CD14-positive monocyte (primary cell): ENCODE measurements around the gene SPIB. TPM values are rescaled to one million over a fixed set of nuclear protein-coding genes. Genes with fewer than 3 reads are reported as not detected.
"Not testable (repeated sequence)": the region's sequence is repeated elsewhere in the genome, so short reads cannot be mapped to it uniquely, and the experiment has no call there.

Source experiments
- DNase-seq, 3 donors: peaks; one replicate each; pipeline ENCODE4 v3.0.0-alpha.2; 2011 to 2022
- H2AFZ ChIP-seq: 2 replicates; pipeline ENCODE4 v1.6.0; 2012; ENCODE audit warnings: mild to moderate bottlenecking, low read depth, low read length, inconsistent platforms; ENCODE audit not compliant: insufficient read depth, poor library complexity, severe bottlenecking
- H3K27ac ChIP-seq, 2 donors: 1 replicate in 1 of 2; 2 replicates in 1 of 2; pipeline ENCODE4 v1.5.1; 2012 to 2013; ENCODE audit warnings: low read length in 2 of 2, control low read depth in 1 of 2, inconsistent platforms in 1 of 2, low read depth in 1 of 2, mild to moderate bottlenecking in 1 of 2
- H3K27me3 ChIP-seq, 2 donors: one replicate each; pipeline versions ENCODE4 v1.6.0 to v1.6.1; 2011 to 2013; ENCODE audit warnings: low read length in 2 of 2; ENCODE audit not compliant: control insufficient read depth in 2 of 2, insufficient read depth in 2 of 2
- H3K36me3 ChIP-seq, 2 donors: replicated peaks in 1 of 2; 1 replicate in 1 of 2; 2 replicates in 1 of 2; pipeline versions ENCODE4 v1.5.1 to v1.6.1; 2012 to 2013; ENCODE audit warnings: low read length in 2 of 2, control low read depth in 1 of 2, inconsistent platforms in 1 of 2, mild to moderate bottlenecking in 1 of 2; ENCODE audit not compliant: insufficient read depth in 2 of 2, control insufficient read depth in 1 of 2
- H3K4me1 ChIP-seq, 2 donors: 1 replicate in 1 of 2; 2 replicates in 1 of 2; pipeline versions ENCODE4 v1.5.1 to v1.6.1; 2012 to 2013; ENCODE audit warnings: low read length in 2 of 2, control low read depth in 1 of 2, inconsistent platforms in 1 of 2, mild to moderate bottlenecking in 1 of 2, moderate library complexity in 1 of 2; ENCODE audit not compliant: insufficient read depth in 2 of 2, control insufficient read depth in 1 of 2
- H3K4me2 ChIP-seq: replicated peaks from 2 replicates; pipeline ENCODE3; 2012; ENCODE audit warnings: low read length, moderate library complexity, mild to moderate bottlenecking; ENCODE audit not compliant: poor library complexity, severe bottlenecking; ENCODE audit errors: extremely low read depth
- H3K4me3 ChIP-seq, 3 experiments: fragments of 200-600 bp in 1 of 3; sonication (generic) in 1 of 3; replicated peaks in 1 of 3; 1 replicate in 2 of 3; 2 replicates in 1 of 3; pipeline ENCODE4 v1.5.1; 2011 to 2013; ENCODE audit warnings: low read length in 3 of 3, mild to moderate bottlenecking in 3 of 3, control low read depth in 2 of 3, low read depth in 2 of 3, inconsistent platforms in 1 of 3, moderate library complexity in 1 of 3
- H3K79me2 ChIP-seq: 2 replicates; pipeline ENCODE4 v1.6.0; 2012; ENCODE audit warnings: mild to moderate bottlenecking, control low read depth, inconsistent platforms, low read length, moderate library complexity; ENCODE audit not compliant: insufficient read depth
- H3K9ac ChIP-seq: 2 replicates; pipeline ENCODE4 v1.6.0; 2017; ENCODE audit warnings: low read length, mild to moderate bottlenecking; ENCODE audit not compliant: insufficient read depth, poor library complexity, severe bottlenecking
- H3K9me3 ChIP-seq, 2 donors: replicated peaks in 1 of 2; 1 replicate in 1 of 2; 2 replicates in 1 of 2; pipeline versions ENCODE4 v1.5.1 to v1.6.1; 2012 to 2013; ENCODE audit warnings: low read length in 2 of 2, control low read depth in 1 of 2; ENCODE audit not compliant: control insufficient read depth in 1 of 2, insufficient read depth in 1 of 2
- H4K20me1 ChIP-seq: 2 replicates; pipeline ENCODE4 v1.6.0; 2012; ENCODE audit warnings: mild to moderate bottlenecking, low read length, control low read depth, moderate library complexity; ENCODE audit not compliant: insufficient read depth
- H3K27ac Mint-ChIP-seq, 7 donors: one replicate each; pipeline ENCODE4 v1.8.0; 2020; ENCODE audit warnings: mild to moderate bottlenecking in 7 of 7, mixed read lengths in 7 of 7, moderate library complexity in 6 of 7, inconsistent platforms in 2 of 7
- H3K27me3 Mint-ChIP-seq, 3 donors: one replicate each; pipeline ENCODE4 v1.8.0; 2021 to 2022; ENCODE audit warnings: low read depth in 3 of 3, mild to moderate bottlenecking in 3 of 3, mixed read lengths in 3 of 3, moderate library complexity in 3 of 3, inconsistent platforms in 1 of 3
- H3K36me3 Mint-ChIP-seq, 2 donors: one replicate each; pipeline ENCODE4 v1.8.0; 2020; ENCODE audit warnings: mixed read lengths in 2 of 2, inconsistent platforms in 1 of 2, mild to moderate bottlenecking in 1 of 2
- H3K4me1 Mint-ChIP-seq: one replicate; pipeline ENCODE4 v1.8.0; 2020; ENCODE audit warnings: mild to moderate bottlenecking, mixed read lengths
- H3K4me3 Mint-ChIP-seq, 2 donors: one replicate each; pipeline ENCODE4 v1.8.0; 2020; ENCODE audit warnings: mild to moderate bottlenecking in 2 of 2, mixed read lengths in 2 of 2, moderate library complexity in 1 of 2
- H3K9me3 Mint-ChIP-seq, 7 donors: one replicate each; pipeline ENCODE4 v1.8.0; 2020 to 2022; ENCODE audit warnings: mixed read lengths in 7 of 7, mild to moderate bottlenecking in 6 of 7, moderate library complexity in 6 of 7, inconsistent platforms in 2 of 7
- CTCF ChIP-seq: fragments of 200-600 bp; IDR thresholded peaks from one replicate; pipeline ENCODE4 v1.8.0; 2022; ENCODE audit warnings: antibody characterized with exemption, mild to moderate bottlenecking
- WGBS: methylation state at CpG from one replicate; pipeline ENCODE4 v1.1.5; 2013; ENCODE audit warnings: missing lambda C conversion rate; ENCODE audit not compliant: insufficient coverage; 5-methylcytosine and 5-hydroxymethylcytosine counted together
- intact Hi-C, 2 donors: fragments of 100-400 bp; cut with micrococcal nuclease; formaldehyde crosslinking; loops; one replicate each; pipeline versions ENCODE4 v1.15.0 to v1.15.1; 2023
- polyA plus RNA-seq, 3 donors: library from polyadenylated mRNA; depleted of rRNA in 1 of 3; unstranded in 2 of 3; stranded (reverse) in 1 of 3; fragments of 300-500 nt in 2 of 3; fragments of >200 nt in 1 of 3; fragmentation: Illumina TruSeq in 2 of 3; gene quantifications; 1 replicate in 2 of 3; 2 replicates in 1 of 3; pipeline ENCODE4 v1.2.3, GENCODE V29; 2012 to 2021

SPIB gene
- polyA plus RNA-seq, 3 donors = 0.16 to 2.3 (median 0.34) TPM

- Histone ChIP-seq H3K79me2 (peaks cover 62% of the 10 kb centered on the region), H3K4me1 (peaks cover 48 to 60% of the 10 kb centered on the region in 2 donors), H3K27me3 (no peaks in the 10 kb centered on the region), H4K20me1 (peaks cover 14% of the 10 kb centered on the region), H3K9ac (peak overlapping the region; percentile 53), H3K36me3 (peaks cover 5 to 6% of the 10 kb centered on the region in 2 donors), H2AFZ (peak overlapping the region; percentile 76), H3K4me2 (peak overlapping the region; percentile 81), H3K27ac (peak overlapping the region; percentile 82 to 96), H3K9me3 (no peaks in the 10 kb centered on the region), H3K4me3 (peak overlapping the region; percentile 24 to 86 (median 34))
- intact Hi-C loops = loop anchor here in 1 of 2 donors (5.0 kb wide), 1 partner anchor 45 kb away; the partner anchor contains the start of gene MYBPC2
- H3K27me3 Mint-ChIP-seq = peaks cover 0 to 3% (median 2%) of the 10 kb centered on the region in 3 donors
- peak overlapping the region; percentile 94 to 98 (median 97) for H3K27ac Mint-ChIP-seq
- H3K9me3 Mint-ChIP-seq = peaks cover 0 to 4% (median 3%) of the 10 kb centered on the region in 7 donors
- H3K4me3 Mint-ChIP-seq = peak overlapping the region; percentile 84 to 94
- peak; percentile 85 to 91 (median 87) for DNase-seq
- H3K4me1 Mint-ChIP-seq = peaks cover 52% of the 10 kb centered on the region
- no peak for TF ChIP-seq CTCF
- WGBS = 3% methylated on average over 18 of the region's 21 CpGs
- peaks cover 1 to 23% of the 10 kb centered on the region in 2 donors for H3K36me3 Mint-ChIP-seq
These were observed 31.4 kb upstream of the SPIB start for GRCh38 chr19:50387176-50387867.

GRCh38 chr19:50387868-50388245 is 30.9 kb upstream of the SPIB start:
- WGBS = 73% methylated on average over 8 of the region's 8 CpGs
- peak overlapping the region; percentile 76 for H2AFZ ChIP-seq
- Mint-ChIP-seq H3K4me1 (peaks cover 52% of the 10 kb centered on the region), H3K4me3 (peak overlapping the region; percentile 84 to 94), H3K9me3 (peaks cover 0 to 4% (median 3%) of the 10 kb centered on the region in 7 donors), H3K27me3 (peaks cover 0 to 3% (median 2%) of the 10 kb centered on the region in 3 donors), H3K27ac (peak overlapping the region; percentile 94 to 98 (median 97)), H3K36me3 (peaks cover 1 to 18% of the 10 kb centered on the region in 2 donors)
- no peak for TF ChIP-seq CTCF
- peaks cover 66% of the 10 kb centered on the region for H3K79me2 ChIP-seq
- intact Hi-C loops = loop anchor here in 1 of 2 donors (5.0 kb wide), 1 partner anchor 44 kb away; the partner anchor contains the start of gene MYBPC2
- peaks cover 48 to 55% of the 10 kb centered on the region in 2 donors for H3K4me1 ChIP-seq
- peaks cover 0 to 3% of the 10 kb centered on the region in 2 donors for H3K36me3 ChIP-seq
- H4K20me1 ChIP-seq = peaks cover 9% of the 10 kb centered on the region
- H3K9me3 ChIP-seq = no peaks in the 10 kb centered on the region
- no peak for DNase-seq
- H3K9ac ChIP-seq = peak overlapping the region; percentile 53
- peak overlapping the region; percentile 81 for H3K4me2 ChIP-seq
- H3K4me3 ChIP-seq = peak overlapping the region; percentile 24 to 86 (median 34)
- no peaks in the 10 kb centered on the region for H3K27me3 ChIP-seq
- peak overlapping the region; percentile 82 to 96 for H3K27ac ChIP-seq

- Mint-ChIP-seq H3K4me1 (peaks cover 32% of the 10 kb centered on the region), H3K36me3 (peaks cover 9 to 30% of the 10 kb centered on the region in 2 donors)
- Histone ChIP-seq H3K4me1 (peaks cover 30 to 31% of the 10 kb centered on the region in 2 donors), H3K36me3 (peaks cover 0 to 14% of the 10 kb centered on the region in 2 donors), H3K79me2 (peaks cover 70% of the 10 kb centered on the region)
- H3K9me3 ChIP-seq, H3K9me3 Mint-ChIP-seq, H3K27me3 ChIP-seq, H2AFZ ChIP-seq, H3K4me3 ChIP-seq, H3K27me3 Mint-ChIP-seq, H3K4me3 Mint-ChIP-seq, H4K20me1 ChIP-seq, DNase-seq, H3K27ac Mint-ChIP-seq, H3K4me2 ChIP-seq, intact Hi-C loops, H3K9ac ChIP-seq, H3K27ac ChIP-seq: not testable (repeated sequence)
- WGBS = no CpG with 5 or more reads among the region's 3 CpGs
These were observed 28.4 kb upstream of the SPIB start for GRCh38 chr19:50390295-50390694.
